Measurements from ENCODE around the gene DPYSL5. TPM values are rescaled to one million over a fixed set of nuclear protein-coding genes. Genes with fewer than 3 reads are reported as not detected.

Gene DPYSL5
- total RNA-seq, 2 donors from 2014 or later, result not detected

GRCh38 chr2:26951236-26951635 lies 103.3 kb downstream of the DPYSL5 start:
- H3K36me3 ChIP-seq (replicated peaks in 1 of 2; ENCODE audit: insufficient read depth in 1 of 2, low read depth in 2 of 2), result no peaks in the 10 kb centered on the region
- no peaks in the 10 kb centered on the region for H3K9me3 ChIP-seq
- H3K27ac ChIP-seq, result no peak overlapping the region
- ATAC-seq, result no peak
- no peak overlapping the region for H3K4me3 ChIP-seq
- H3K27me3 ChIP-seq, result no peaks in the 10 kb centered on the region
- 82 to 89% methylated on average over 3 of the region's 3 CpGs for WGBS, 2 donors
- peaks cover 11% of the 10 kb centered on the region for H3K4me1 ChIP-seq
- intact Hi-C loops (cut with DNase I), result loop anchor here (10.0 kb wide), 1 partner anchor 324 kb away; the partner anchor contains the start of gene DNAJC5G
- DNase-seq, result no peak
- no peak for TF ChIP-seq CTCF (IDR thresholded peaks at IDR 0.05)
- TF ChIP-seq POLR2A (IDR thresholded peaks at IDR 0.05), result no peak

- no peak for ATAC-seq
- intact Hi-C loops (cut with DNase I), result loop anchor here (10.0 kb wide), 1 partner anchor 322 kb away; the partner anchor contains the start of gene DNAJC5G
- 76 to 80% methylated on average over 4 of the region's 4 CpGs for WGBS, 2 donors
- Histone ChIP-seq H3K36me3 (replicated peaks in 1 of 2; ENCODE audit: insufficient read depth in 1 of 2, low read depth in 2 of 2) (no peaks in the 10 kb centered on the region), H3K27ac (no peak overlapping the region), H3K27me3 (no peaks in the 10 kb centered on the region), H3K4me1 (peaks cover 4% of the 10 kb centered on the region), H3K9me3 (no peaks in the 10 kb centered on the region), H3K4me3 (no peak overlapping the region)
- no peak for DNase-seq
- TF ChIP-seq POLR2A (IDR thresholded peaks at IDR 0.05) (no peak), CTCF (IDR thresholded peaks at IDR 0.05) (no peak)
These were observed 104.4 kb downstream of the DPYSL5 start for GRCh38 chr2:26952374-26952773.

- 83 to 91% methylated on average over 4 of the region's 4 CpGs for WGBS, 2 donors
- no peaks in the 10 kb centered on the region for H3K27me3 ChIP-seq
- intact Hi-C loops (cut with DNase I), result loop anchor here (10.0 kb wide), 1 partner anchor 321 kb away; the partner anchor contains the start of gene DNAJC5G
- H3K36me3 ChIP-seq (replicated peaks in 1 of 2; ENCODE audit: insufficient read depth in 1 of 2, low read depth in 2 of 2), result no peaks in the 10 kb centered on the region
- DNase-seq, result no peak
- no peak overlapping the region for H3K4me3 ChIP-seq
- no peak overlapping the region for H3K27ac ChIP-seq
- H3K9me3 ChIP-seq, result no peaks in the 10 kb centered on the region
- TF ChIP-seq CTCF (IDR thresholded peaks at IDR 0.05) (no peak), POLR2A (IDR thresholded peaks at IDR 0.05) (no peak)
- ATAC-seq, result no peak
- H3K4me1 ChIP-seq, result no peaks in the 10 kb centered on the region
These were observed 106.2 kb downstream of the DPYSL5 start for GRCh38 chr2:26954135-26954534.

GRCh38 chr2:26957041-26957440 lies 109.1 kb downstream of the DPYSL5 start:
- TF ChIP-seq POLR2A (IDR thresholded peaks at IDR 0.05) (no peak), CTCF (IDR thresholded peaks at IDR 0.05) (no peak)
- intact Hi-C loops (cut with DNase I), result loop anchor here (10.0 kb wide), 1 partner anchor 318 kb away; the partner anchor contains the start of gene DNAJC5G
- no peak for ATAC-seq
- no peaks in the 10 kb centered on the region for H3K27me3 ChIP-seq
- no peak for DNase-seq
- H3K9me3 ChIP-seq, result no peaks in the 10 kb centered on the region
- H3K4me3 ChIP-seq, result no peak overlapping the region
- H3K36me3 ChIP-seq (replicated peaks in 1 of 2; ENCODE audit: insufficient read depth in 1 of 2, low read depth in 2 of 2), result no peaks in the 10 kb centered on the region
- WGBS, 2 donors, result 55 to 57% methylated on average over 3 of the region's 3 CpGs
- H3K4me1 ChIP-seq, result no peaks in the 10 kb centered on the region
- H3K27ac ChIP-seq, result no peak overlapping the region

GRCh38 chr2:26957534-26957933 lies 109.6 kb downstream of the DPYSL5 start:
- Histone ChIP-seq H3K27me3 (no peaks in the 10 kb centered on the region), H3K4me3 (no peak overlapping the region), H3K27ac (no peak overlapping the region), H3K36me3 (replicated peaks in 1 of 2; ENCODE audit: insufficient read depth in 1 of 2, low read depth in 2 of 2) (no peaks in the 10 kb centered on the region), H3K9me3 (no peaks in the 10 kb centered on the region), H3K4me1 (no peaks in the 10 kb centered on the region)
- ATAC-seq (no peak), DNase-seq (no peak)
- intact Hi-C loops (cut with DNase I), result loop anchor here (10.0 kb wide), 1 partner anchor 317 kb away; the partner anchor contains the start of gene DNAJC5G
- no peak for TF ChIP-seq POLR2A (IDR thresholded peaks at IDR 0.05)
- TF ChIP-seq CTCF (IDR thresholded peaks at IDR 0.05), result no peak
- WGBS, 2 donors, result 60% methylated on average over 3 of the region's 3 CpGs

Measured in body of pancreas (tissue), 4 donors.